ENCODE data around the gene RAPGEF5. TPM values are rescaled to one million over a fixed set of nuclear protein-coding genes. Genes with fewer than 3 reads are reported as not detected.

RAPGEF5 gene
- polyA plus RNA-seq, 1 donor (not counting 4 experiments of a cell fraction or from before 2014, with no cell fraction given): 2.1 TPM

GRCh38 chr7:22255342-22255741, 101.6 kb downstream of the RAPGEF5 start:
- Histone ChIP-seq H3K4me3 (ENCODE audit: control insufficient read depth in 2 of 3, extremely low read depth in 1 of 3, insufficient read depth in 2 of 3, low read depth in 1 of 3, low read length in 3 of 3) (no peak overlapping the region), H3K9me3 (ENCODE audit: control insufficient read depth, low read depth, low read length) (no peaks in the 10 kb centered on the region), H3K27ac (ENCODE audit: control insufficient read depth, insufficient read depth, low read length) (no peak overlapping the region), H3K9me1 (ENCODE audit: control insufficient read depth, extremely low read depth, insufficient read depth, low read length) (no peaks in the 10 kb centered on the region), H2AFZ (ENCODE audit: control insufficient read depth, low read length) (no peak overlapping the region), H3K79me2 (ENCODE audit: control insufficient read depth, insufficient read depth, low read length) (no peaks in the 10 kb centered on the region), H3K27me3 (ENCODE audit: control insufficient read depth, extremely low read depth, insufficient read depth, low read length) (no peaks in the 10 kb centered on the region), H3K4me2 (ENCODE audit: control insufficient read depth, extremely low read depth, insufficient read depth, low read depth, low read length) (no peak overlapping the region), H4K20me1 (ENCODE audit: control insufficient read depth, extremely low read depth, insufficient read depth, low read length) (no peaks in the 10 kb centered on the region), H3K4me1 (ENCODE audit: control insufficient read depth, extremely low read depth, insufficient read depth, low read length) (peaks cover 3% of the 10 kb centered on the region), H3K9ac (ENCODE audit: control insufficient read depth, extremely low read depth, insufficient read depth, low read length) (no peak overlapping the region), H3K36me3 (ENCODE audit: control insufficient read depth in 2 of 2, extremely low read depth in 1 of 2, insufficient read depth in 2 of 2, low read length in 2 of 2) (no peaks in the 10 kb centered on the region)
- TF ChIP-seq CTCF (optimal IDR thresholded peaks at IDR 0.05 in 1 of 3, IDR thresholded peaks at IDR 0.05 in 1 of 3, conservative IDR thresholded peaks at IDR 0.05 in 1 of 3; ENCODE audit: extremely low read depth in 1 of 3, insufficient read depth in 2 of 3, low read length in 3 of 3) (no peak), EZH2 (IDR thresholded peaks at IDR 0.05; ENCODE audit: low read length) (no peak)
- FAIRE-seq (no peak), DNase-seq (ENCODE audit: low read depth, low spot score) (no peak)
- dilution Hi-C loops (cut with MboI; ENCODE audit: extremely low pct_ligation_motif_present, low sequenced_read_pairs): no loop called here

- no peaks in the 10 kb centered on the region for H4K20me1 ChIP-seq (ENCODE audit: control insufficient read depth, extremely low read depth, insufficient read depth, low read length)
- no peak overlapping the region for H3K4me3 ChIP-seq (ENCODE audit: control insufficient read depth in 2 of 3, extremely low read depth in 1 of 3, insufficient read depth in 2 of 3, low read depth in 1 of 3, low read length in 3 of 3)
- peaks cover 3% of the 10 kb centered on the region for H3K4me1 ChIP-seq (ENCODE audit: control insufficient read depth, extremely low read depth, insufficient read depth, low read length)
- no peak for DNase-seq (ENCODE audit: low read depth, low spot score)
- no peaks in the 10 kb centered on the region for H3K36me3 ChIP-seq (ENCODE audit: control insufficient read depth in 2 of 2, extremely low read depth in 1 of 2, insufficient read depth in 2 of 2, low read length in 2 of 2)
- H3K27me3 ChIP-seq (ENCODE audit: control insufficient read depth, extremely low read depth, insufficient read depth, low read length): no peaks in the 10 kb centered on the region
- no peak overlapping the region for H3K27ac ChIP-seq (ENCODE audit: control insufficient read depth, insufficient read depth, low read length)
- H3K4me2 ChIP-seq (ENCODE audit: control insufficient read depth, extremely low read depth, insufficient read depth, low read depth, low read length): no peak overlapping the region
- dilution Hi-C loops (cut with MboI; ENCODE audit: extremely low pct_ligation_motif_present, low sequenced_read_pairs): no loop called here
- no peaks in the 10 kb centered on the region for H3K9me3 ChIP-seq (ENCODE audit: control insufficient read depth, low read depth, low read length)
- H3K9me1 ChIP-seq (ENCODE audit: control insufficient read depth, extremely low read depth, insufficient read depth, low read length): no peaks in the 10 kb centered on the region
- no peak overlapping the region for H3K9ac ChIP-seq (ENCODE audit: control insufficient read depth, extremely low read depth, insufficient read depth, low read length)
- no peak overlapping the region for H2AFZ ChIP-seq (ENCODE audit: control insufficient read depth, low read length)
- no peak for FAIRE-seq
- H3K79me2 ChIP-seq (ENCODE audit: control insufficient read depth, insufficient read depth, low read length): no peaks in the 10 kb centered on the region
- TF ChIP-seq EZH2 (IDR thresholded peaks at IDR 0.05; ENCODE audit: low read length) (no peak), CTCF (optimal IDR thresholded peaks at IDR 0.05 in 1 of 3, IDR thresholded peaks at IDR 0.05 in 1 of 3, conservative IDR thresholded peaks at IDR 0.05 in 1 of 3; ENCODE audit: extremely low read depth in 1 of 3, insufficient read depth in 2 of 3, low read length in 3 of 3) (no peak)
Observed at GRCh38 chr7:22252936-22253536, 103.9 kb downstream of the RAPGEF5 start.

All from keratinocyte (primary cell).